ENCODE data around the gene FAM13A. TPM values are rescaled to one million over a fixed set of nuclear protein-coding genes. Genes with fewer than 3 reads are reported as not detected.

FAM13A gene
- total RNA-seq, 1 donor from 2014 or later, result 2.7 TPM

GRCh38 chr4:88763075-88763474 is 293.9 kb downstream of the FAM13A start:
- H3K27me3 Mint-ChIP-seq, result peaks cover 8% of the 10 kb centered on the region
- TF ChIP-seq CTCF (IDR thresholded peaks at IDR 0.05), result no peak
- POLR2A ChIA-PET, result no interaction called here
- ATAC-seq (ENCODE audit: low read depth), result no peak
- intact Hi-C loops (cut with micrococcal nuclease), result no loop called here
- CTCF ChIA-PET, result no interaction called here
- H3K9me3 Mint-ChIP-seq, result no peaks in the 10 kb centered on the region
- no peak overlapping the region for H3K4me3 Mint-ChIP-seq
- no peak overlapping the region for H3K27ac Mint-ChIP-seq
- H3K36me3 Mint-ChIP-seq (ENCODE audit: low read depth), result no peaks in the 10 kb centered on the region
- no peak for DNase-seq
- H3K4me1 Mint-ChIP-seq, result no peaks in the 10 kb centered on the region

GRCh38 chr4:88761861-88762523 is 295.0 kb downstream of the FAM13A start:
- intact Hi-C loops (cut with micrococcal nuclease), result no loop called here
- H3K4me1 Mint-ChIP-seq, result no peaks in the 10 kb centered on the region
- H3K36me3 Mint-ChIP-seq (ENCODE audit: low read depth), result no peaks in the 10 kb centered on the region
- POLR2A ChIA-PET, result no interaction called here
- no peaks in the 10 kb centered on the region for H3K9me3 Mint-ChIP-seq
- no peak for DNase-seq
- ATAC-seq (ENCODE audit: low read depth), result no peak
- H3K4me3 Mint-ChIP-seq, result no peak overlapping the region
- TF ChIP-seq CTCF (IDR thresholded peaks at IDR 0.05), result no peak
- H3K27ac Mint-ChIP-seq, result no peak overlapping the region
- CTCF ChIA-PET, result no interaction called here
- H3K27me3 Mint-ChIP-seq, result peaks cover 8% of the 10 kb centered on the region

GRCh38 chr4:88761342-88761741 is 295.6 kb downstream of the FAM13A start:
- Mint-ChIP-seq H3K9me3 (no peaks in the 10 kb centered on the region), H3K27me3 (peaks cover 6% of the 10 kb centered on the region), H3K4me3 (no peak overlapping the region), H3K27ac (no peak overlapping the region), H3K4me1 (no peaks in the 10 kb centered on the region), H3K36me3 (ENCODE audit: low read depth) (no peaks in the 10 kb centered on the region)
- ChIA-PET POLR2A (no interaction called here), CTCF (no interaction called here)
- DNase-seq (no peak), ATAC-seq (ENCODE audit: low read depth) (no peak)
- no peak for TF ChIP-seq CTCF (IDR thresholded peaks at IDR 0.05)
- intact Hi-C loops (cut with micrococcal nuclease), result no loop called here

GRCh38 chr4:88759895-88760290 is 297.1 kb downstream of the FAM13A start:
- no peak for DNase-seq
- Mint-ChIP-seq H3K4me3 (no peak overlapping the region), H3K9me3 (no peaks in the 10 kb centered on the region)

More at GRCh38 chr4:88759895-88760290, 297.1 kb downstream of the FAM13A start:
- Mint-ChIP-seq H3K36me3 (ENCODE audit: low read depth) (no peaks in the 10 kb centered on the region), H3K4me1 (no peaks in the 10 kb centered on the region), H3K27me3 (peaks cover 2% of the 10 kb centered on the region), H3K27ac (no peak overlapping the region)
- ATAC-seq (ENCODE audit: low read depth), result no peak
- CTCF ChIA-PET, result no interaction called here
- POLR2A ChIA-PET, result no interaction called here
- intact Hi-C loops (cut with micrococcal nuclease), result no loop called here
- TF ChIP-seq CTCF (IDR thresholded peaks at IDR 0.05), result no peak

All from activated B cell treated with CpG ODN at 0.5 μM for 24 hours (primary cell).